HepG2 (cell line): ENCODE data around the gene GGCT. TPM values are rescaled to one million over a fixed set of nuclear protein-coding genes. Genes with fewer than 3 reads are reported as not detected.

Experiments used
- GABPA ChIP-seq, 2 experiments: IDR thresholded peaks; 2 replicates each; pipeline ENCODE4 v1.6.1; 2011 to 2016; ENCODE audit warnings: low read depth in 2 of 2, low read length in 1 of 2, missing biosample characterization in 1 of 2, missing genetic modification characterization in 1 of 2
- HES4 ChIP-seq: sonication (generic); formaldehyde crosslinking; IDR thresholded peaks from 2 replicates; pipeline ENCODE4 v1.9.0; 2021; ENCODE audit warnings: mild to moderate bottlenecking, missing genetic modification reagents, borderline replicate concordance
- MAFF ChIP-seq: IDR thresholded peaks from 2 replicates; pipeline ENCODE4 v1.6.1; 2011; ENCODE audit warnings: low read depth, low read length, improper control_type of control experiment
- RAD21 ChIP-seq: fragments of 450-650 bp; formaldehyde crosslinking; IDR thresholded peaks from 2 replicates; pipeline ENCODE4 v1.5.0; 2020; ENCODE audit warnings: mild to moderate bottlenecking
- RXRB ChIP-seq: IDR thresholded peaks from 2 replicates; pipeline ENCODE4 v1.6.1; 2016; ENCODE audit warnings: borderline replicate concordance, missing genetic modification reagents, missing compliant biosample characterization
- SALL2 ChIP-seq: sonication (generic); formaldehyde crosslinking; IDR thresholded peaks from 2 replicates; pipeline ENCODE4 v1.8.1; 2023; ENCODE audit warnings: mild to moderate bottlenecking, missing genetic modification reagents, inconsistent platforms
- SNRNP70 ChIP-seq: fragments of 200-400 bp; formaldehyde crosslinking; IDR thresholded peaks from 2 replicates; pipeline ENCODE4 v1.6.1; 2017; ENCODE audit warnings: mild to moderate bottlenecking, low read depth, low read length, moderate library complexity
- TIGD3 ChIP-seq: sonication (generic); formaldehyde crosslinking; IDR thresholded peaks from 2 replicates; pipeline ENCODE4 v1.5.1; 2020; ENCODE audit warnings: mild to moderate bottlenecking, missing genetic modification reagents, borderline replicate concordance
- ZFP91 ChIP-seq: sonication (generic); formaldehyde crosslinking; IDR thresholded peaks from 2 replicates; pipeline ENCODE4 v1.9.0; 2022; ENCODE audit warnings: missing genetic modification reagents, mild to moderate bottlenecking, borderline replicate concordance
- ZNF207 ChIP-seq: fragments of 450-650 bp; IDR thresholded peaks from 2 replicates; pipeline ENCODE4 v1.6.1; 2016; ENCODE audit warnings: antibody characterized with exemption, borderline replicate concordance
- ZNF225 ChIP-seq: sonication (generic); formaldehyde crosslinking; IDR thresholded peaks from 2 replicates; pipeline ENCODE4 v1.4.0; 2020; ENCODE audit warnings: mild to moderate bottlenecking, missing genetic modification reagents
- ZNF292 ChIP-seq: sonication (generic); formaldehyde crosslinking; IDR thresholded peaks from 2 replicates; pipeline ENCODE4 v1.8.1; 2022; ENCODE audit warnings: mild to moderate bottlenecking, low read depth, missing genetic modification reagents, borderline replicate concordance
- ZNF318 ChIP-seq: sonication (generic); formaldehyde crosslinking; IDR thresholded peaks from 2 replicates; pipeline ENCODE4 v1.4.0; 2020; ENCODE audit warnings: mild to moderate bottlenecking, missing genetic modification reagents
- ZNF383 ChIP-seq: sonication (generic); formaldehyde crosslinking; IDR thresholded peaks from 2 replicates; pipeline ENCODE4 v1.4.0; 2020; ENCODE audit warnings: missing genetic modification reagents, mild to moderate bottlenecking, borderline replicate concordance
- ZNF607 ChIP-seq: sonication (generic); formaldehyde crosslinking; IDR thresholded peaks from 2 replicates; pipeline ENCODE4 v1.5.1; 2020; ENCODE audit warnings: missing genetic modification reagents, mild to moderate bottlenecking, borderline replicate concordance
- ZNF619 ChIP-seq: sonication (generic); formaldehyde crosslinking; IDR thresholded peaks from 2 replicates; pipeline ENCODE4 v1.4.0; 2020; ENCODE audit warnings: mild to moderate bottlenecking, missing genetic modification reagents
- ZNF672 ChIP-seq: sonication (generic); formaldehyde crosslinking; IDR thresholded peaks from 2 replicates; pipeline ENCODE4 v1.8.1; 2022; ENCODE audit warnings: missing genetic modification reagents
- polyA plus RNA-seq, 8 experiments: library from polyadenylated mRNA; depleted of rRNA in 3 of 8; stranded (reverse) in 7 of 8; unstranded in 1 of 8; fragments of >200 nt; fragmentation: Illumina TruSeq in 4 of 8; extraction: Trizol in 4 of 8; gene quantifications; 2 replicates each; pipeline versions ENCODE4 v1.2.1 to v1.2.3, GENCODE V29; 2011 to 2016; ENCODE audit warnings: low read depth in 4 of 8, missing spikeins in 1 of 8, mixed read lengths in 1 of 8; ENCODE audit not compliant: insufficient read depth in 1 of 8
- total RNA-seq, 5 experiments: library from RNA; depleted of rRNA; stranded (reverse); fragments of >200 nt; fragmentation: Illumina TruSeq; extraction: Trizol; gene quantifications; 2 replicates each; pipeline ENCODE4 v1.2.3, GENCODE V29; 2016; ENCODE audit warnings: low read depth in 1 of 5

The GGCT gene
- total and polyA plus RNA-seq, 2 of the 13 experiments (the other 11 are each of a cell fraction or from before 2014, with no cell fraction given) = 19.5 to 78.3 TPM

- TF ChIP-seq ZNF318 (CRISPR knock-in tag) = 0 out of 2 replicates have a peak, but pooled peaks have one; percentile 25
- TF ChIP-seq ZNF225 (CRISPR knock-in tag) = no peak
- TF ChIP-seq ZNF292 = peak; percentile 51; the same call in 1 of the 2 replicates
- no peak for TF ChIP-seq ZNF619 (CRISPR knock-in tag)
- TF ChIP-seq MAFF = no peak
- no peak for TF ChIP-seq HES4
- TF ChIP-seq ZNF207 = no peak
- TF ChIP-seq RXRB = 0 out of 2 replicates have a peak, but pooled peaks have one; percentile 20
- peak; percentile 30; the same call in 1 of the 2 replicates for TF ChIP-seq ZNF607 (CRISPR knock-in tag)
- no peak for TF ChIP-seq SNRNP70
- TF ChIP-seq ZNF672 (CRISPR knock-in tag) = no peak
- no peak; the same call in 1 of the 2 replicates for TF ChIP-seq SALL2 (CRISPR knock-in tag)
- TF ChIP-seq GABPA (IDR thresholded peaks at IDR 0.05; ENCODE audit: low read depth, low read length) = peak; percentile 34; the same call in 1 of the 2 replicates
- TF ChIP-seq GABPA (CRISPR knock-in tag; IDR thresholded peaks at IDR 0.05; ENCODE audit: low read depth) = no peak
- no peak for TF ChIP-seq ZNF383 (CRISPR knock-in tag)
- no peak for TF ChIP-seq TIGD3
- TF ChIP-seq RAD21 (CRISPR knock-in tag) = 0 out of 2 replicates have a peak, but pooled peaks have one; percentile 49
- peak; percentile 88; the same call in 1 of the 2 replicates for TF ChIP-seq ZFP91 (CRISPR knock-in tag)
These were observed 26.1 kb downstream of the GGCT start, which contains the start of gene NOD1 (continued) for GRCh38 chr7:30478349-30479201.
